Kidney glomerular epithelial cell (primary cell): ENCODE data around the gene JAGN1.
"Not testable (repeated sequence)": the region's sequence is repeated elsewhere in the genome, so short reads cannot be mapped to it uniquely, and the experiment has no call there.

Experiments
- DNase-seq: peaks from one replicate; lab custom pipeline; 2025; lab: John Stamatoyannopoulos, UW

JAGN1 gene

GRCh38 chr3:9918261-9919038 lies 28.0 kb downstream of the JAGN1 start:
- no peak for DNase-seq

- DNase-seq = no peak
These were observed 37.7 kb downstream of the JAGN1 start for GRCh38 chr3:9928158-9928557.

DNA sequence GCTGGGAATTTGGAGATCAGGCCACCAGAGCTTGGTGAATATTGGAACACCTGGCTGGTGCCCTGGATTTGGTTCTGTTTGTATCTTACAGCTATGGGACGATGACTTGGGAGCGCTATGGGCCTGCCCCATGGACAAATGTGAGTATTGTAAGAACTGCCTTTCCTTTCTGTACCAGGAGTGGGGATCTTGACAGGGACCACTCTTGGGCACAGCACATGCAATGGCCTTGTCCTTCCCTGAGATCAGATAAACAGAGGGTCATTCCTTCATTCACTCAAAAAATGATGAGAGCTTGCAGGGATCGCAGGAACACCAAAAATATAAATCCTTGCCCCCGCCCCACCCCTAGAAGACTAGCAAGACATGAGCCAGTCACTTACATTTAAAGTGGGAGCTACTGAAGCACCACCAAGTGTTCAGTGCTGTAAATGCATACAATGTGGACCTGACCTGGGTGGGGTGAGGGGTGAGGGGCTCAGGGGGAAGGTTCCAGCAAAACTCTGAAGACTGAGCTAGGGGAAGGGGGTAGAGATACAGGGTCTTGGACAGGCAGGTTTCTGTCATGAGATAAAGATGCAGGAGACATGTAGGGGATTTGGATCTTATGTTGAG lies 40.5 kb downstream of the JAGN1 start:
- DNase-seq = no peak

DNA sequence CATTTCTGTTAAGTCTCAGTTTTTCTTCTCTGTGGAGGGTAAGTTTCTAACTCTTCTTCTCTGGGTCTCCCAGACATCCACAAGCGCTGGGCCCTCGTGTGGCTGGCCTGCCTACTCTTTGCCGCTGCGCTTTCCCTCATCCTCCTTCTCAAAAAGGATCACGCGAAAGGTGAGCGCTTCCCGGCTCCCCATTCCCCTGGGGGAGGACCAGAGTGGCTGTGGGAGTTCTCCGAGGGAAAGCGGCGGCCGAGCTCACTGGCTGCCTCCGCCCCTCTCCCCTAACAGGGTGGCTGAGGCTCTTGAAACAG lies 42.1 kb downstream of the JAGN1 start:
- no peak for DNase-seq

DNA sequence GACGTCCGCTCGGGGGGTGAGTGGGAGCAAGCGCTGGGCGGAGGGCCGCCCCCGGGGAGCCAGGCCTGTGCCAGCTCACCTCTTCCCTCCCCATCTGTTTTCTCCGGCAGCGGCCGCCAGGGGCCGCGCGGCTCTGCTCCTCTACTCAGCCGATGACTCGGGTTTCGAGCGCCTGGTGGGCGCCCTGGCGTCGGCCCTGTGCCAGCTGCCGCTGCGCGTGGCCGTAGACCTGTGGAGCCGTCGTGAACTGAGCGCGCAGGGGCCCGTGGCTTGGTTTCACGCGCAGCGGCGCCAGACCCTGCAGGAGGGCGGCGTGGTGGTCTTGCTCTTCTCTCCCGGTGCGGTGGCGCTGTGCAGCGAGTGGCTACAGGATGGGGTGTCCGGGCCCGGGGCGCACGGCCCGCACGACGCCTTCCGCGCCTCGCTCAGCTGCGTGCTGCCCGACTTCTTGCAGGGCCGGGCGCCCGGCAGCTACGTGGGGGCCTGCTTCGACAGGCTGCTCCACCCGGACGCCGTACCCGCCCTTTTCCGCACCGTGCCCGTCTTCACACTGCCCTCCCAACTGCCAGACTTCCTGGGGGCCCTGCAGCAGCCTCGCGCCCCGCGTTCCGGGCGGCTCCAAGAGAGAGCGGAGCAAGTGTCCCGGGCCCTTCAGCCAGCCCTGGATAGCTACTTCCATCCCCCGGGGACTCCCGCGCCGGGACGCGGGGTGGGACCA lies 42.6 kb downstream of the JAGN1 start:
- peak; percentile 79 for DNase-seq

DNA sequence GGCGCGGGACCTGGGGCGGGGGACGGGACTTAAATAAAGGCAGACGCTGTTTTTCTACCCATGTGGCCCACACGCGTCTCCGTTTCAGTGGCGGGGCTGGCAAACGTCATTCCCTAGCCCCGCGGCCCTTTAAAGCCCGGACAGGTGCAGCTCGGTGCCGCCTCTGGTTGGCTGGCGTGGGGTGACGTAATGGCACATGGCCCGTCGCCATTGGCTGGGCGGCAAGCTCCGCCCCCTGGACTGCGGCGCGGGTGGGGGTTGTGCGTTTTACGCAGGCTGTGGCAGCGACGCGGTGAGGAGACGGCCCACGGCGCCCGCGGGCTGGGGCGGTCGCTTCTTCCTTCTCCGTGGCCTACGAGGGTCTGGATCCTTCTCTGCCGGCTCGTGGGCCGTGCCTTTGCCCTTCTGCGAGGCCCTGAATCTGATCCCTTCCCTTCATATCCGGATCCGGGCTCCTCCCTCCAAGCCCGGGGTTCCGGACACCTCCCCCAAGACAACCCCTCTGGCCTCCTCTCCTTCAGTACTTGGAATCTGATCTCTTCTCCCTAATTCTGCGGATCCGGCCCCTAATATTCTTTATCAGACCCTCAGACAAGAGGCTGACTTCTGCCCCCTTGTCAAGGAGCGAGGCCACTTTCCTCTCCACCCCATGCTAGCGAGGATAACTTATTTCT lies 43.3 kb downstream of the JAGN1 start, which contains the start of gene CRELD1:
Gene CRELD1 (plus strand): TSS at position 274 of the 674 bp plus-strand sequence. CDS start 605 bp downstream, outside the sequence.
- peak; percentile 88 for DNase-seq

DNA sequence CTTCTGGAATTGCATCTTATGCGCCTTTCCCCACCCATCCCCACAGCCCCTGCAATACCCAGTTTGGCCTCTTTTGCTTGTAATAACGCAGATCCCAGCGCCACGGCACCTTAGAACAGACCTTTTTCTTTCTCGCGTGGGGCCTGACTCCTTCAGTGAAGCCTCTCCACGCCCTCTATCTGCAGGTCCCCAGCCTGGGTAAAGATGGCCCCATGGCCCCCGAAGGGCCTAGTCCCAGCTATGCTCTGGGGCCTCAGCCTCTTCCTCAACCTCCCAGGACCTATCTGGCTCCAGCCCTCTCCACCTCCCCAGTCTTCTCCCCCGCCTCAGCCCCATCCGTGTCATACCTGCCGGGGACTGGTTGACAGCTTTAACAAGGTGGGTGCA lies 43.8 kb downstream of the JAGN1 start:
- DNase-seq = no peak

DNA sequence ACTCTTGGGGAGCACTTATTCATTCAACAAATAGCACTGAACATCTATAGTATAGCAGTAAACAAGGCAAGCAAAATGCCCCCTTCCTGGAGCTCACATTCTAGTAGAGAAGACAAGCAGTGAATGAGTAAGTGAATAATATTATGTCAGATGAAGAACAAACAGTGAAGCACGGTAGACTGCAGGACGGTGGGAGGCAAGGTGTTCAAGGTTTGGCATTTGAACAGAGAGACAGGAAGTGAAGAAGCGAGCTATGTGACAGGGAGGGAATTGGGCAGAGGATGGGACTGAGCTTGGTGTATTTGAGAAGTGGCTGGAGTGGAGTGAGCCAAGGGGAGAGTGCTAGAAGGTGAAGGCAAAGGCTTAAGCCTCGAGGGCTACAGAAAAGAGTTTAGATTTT lies 44.6 kb downstream of the JAGN1 start:
- DNase-seq = no peak

GRCh38 chr3:9935966-9936510 lies 45.6 kb downstream of the JAGN1 start:
- no peak for DNase-seq

- no peak for DNase-seq
These were observed 47.3 kb downstream of the JAGN1 start for GRCh38 chr3:9937486-9938238.

DNA sequence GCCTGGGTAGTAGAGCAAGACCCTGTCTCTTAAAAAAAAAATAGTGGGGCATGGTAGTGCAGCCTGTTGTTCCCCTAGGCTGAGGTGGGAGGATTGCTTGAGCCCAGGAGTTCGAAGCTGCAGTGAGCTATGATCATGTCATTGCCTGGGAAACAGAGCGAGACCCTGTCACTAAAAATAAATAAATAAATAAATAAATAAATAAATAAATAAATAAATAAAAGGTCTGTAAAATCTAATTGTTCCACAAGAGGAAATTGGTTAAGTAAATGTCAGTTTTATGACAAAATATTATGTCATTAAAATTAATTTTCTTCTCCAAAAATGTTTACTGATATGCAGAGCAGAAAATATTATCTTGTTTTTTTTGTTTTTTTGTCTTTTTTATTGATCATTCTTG lies 48.6 kb downstream of the JAGN1 start:
- no peak for DNase-seq

DNA sequence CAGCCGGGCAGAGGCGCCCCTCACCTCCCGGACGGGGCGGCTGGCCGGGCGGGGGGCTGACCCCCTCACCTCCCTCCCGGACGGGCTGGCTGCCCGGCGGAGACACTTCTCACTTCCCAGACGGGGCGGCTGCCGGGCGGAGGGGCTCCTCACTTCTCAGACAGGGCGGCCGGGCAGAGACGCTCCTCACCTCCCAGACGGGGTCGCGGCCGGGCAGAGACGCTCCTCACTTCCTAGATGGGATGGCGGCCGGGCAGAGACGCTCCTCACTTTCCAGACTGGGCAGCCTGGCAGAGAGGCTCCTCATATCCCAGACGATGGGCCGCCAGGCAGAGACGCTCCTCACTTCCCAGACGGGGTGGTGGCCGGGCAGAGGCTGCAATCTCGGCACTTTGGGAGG lies 49.5 kb downstream of the JAGN1 start:
- not testable (repeated sequence) for DNase-seq

DNA sequence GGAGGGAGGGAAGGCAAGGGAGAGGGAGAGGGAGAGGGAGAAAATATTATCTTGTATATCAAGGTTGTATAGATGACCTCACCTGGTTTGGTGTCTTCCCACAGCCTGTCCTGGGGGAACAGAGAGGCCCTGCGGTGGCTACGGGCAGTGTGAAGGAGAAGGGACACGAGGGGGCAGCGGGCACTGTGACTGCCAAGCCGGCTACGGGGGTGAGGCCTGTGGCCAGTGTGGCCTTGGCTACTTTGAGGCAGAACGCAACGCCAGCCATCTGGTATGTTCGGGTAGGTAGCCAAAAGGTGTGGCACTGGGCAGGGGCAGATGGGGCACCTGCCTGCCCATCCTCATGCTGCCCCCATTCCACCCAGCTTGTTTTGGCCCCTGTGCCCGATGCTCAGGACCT lies 50.3 kb downstream of the JAGN1 start:
- DNase-seq = no peak

- no peak for DNase-seq
These were observed 51.8 kb downstream of the JAGN1 start for GRCh38 chr3:9942164-9942563.

DNA sequence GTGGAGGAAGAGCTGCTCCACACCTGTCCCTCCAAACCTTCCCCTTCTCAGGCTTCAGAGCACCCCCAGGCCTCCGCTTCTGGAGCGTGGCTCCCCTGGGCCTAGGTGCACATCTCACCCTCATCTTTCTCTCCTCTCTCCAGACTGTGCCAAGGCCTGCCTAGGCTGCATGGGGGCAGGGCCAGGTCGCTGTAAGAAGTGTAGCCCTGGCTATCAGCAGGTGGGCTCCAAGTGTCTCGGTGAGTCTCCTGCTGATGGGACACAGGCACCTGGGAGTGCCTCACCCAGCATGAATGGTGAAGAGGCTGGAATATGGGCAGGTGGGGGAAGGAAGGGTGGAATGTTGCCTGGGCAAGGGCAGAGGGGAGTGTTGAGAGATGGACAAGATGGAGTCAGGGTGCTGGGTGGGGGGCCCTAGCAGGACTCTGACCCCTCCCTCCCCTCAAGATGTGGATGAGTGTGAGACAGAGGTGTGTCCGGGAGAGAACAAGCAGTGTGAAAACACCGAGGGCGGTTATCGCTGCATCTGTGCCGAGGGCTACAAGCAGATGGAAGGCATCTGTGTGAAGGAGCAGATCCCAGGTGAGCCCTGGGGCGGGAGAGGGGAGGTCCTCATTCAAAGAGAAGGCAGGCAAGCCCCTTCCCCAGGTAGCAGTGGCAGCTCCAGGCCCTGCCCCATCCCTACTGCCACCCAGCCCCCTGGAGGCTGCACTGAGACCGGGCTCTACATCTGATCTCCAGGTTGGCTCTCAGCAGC lies 52.7 kb downstream of the JAGN1 start:
- DNase-seq = no peak
